ENCODE measurements around the gene RETNLB.

DNA sequence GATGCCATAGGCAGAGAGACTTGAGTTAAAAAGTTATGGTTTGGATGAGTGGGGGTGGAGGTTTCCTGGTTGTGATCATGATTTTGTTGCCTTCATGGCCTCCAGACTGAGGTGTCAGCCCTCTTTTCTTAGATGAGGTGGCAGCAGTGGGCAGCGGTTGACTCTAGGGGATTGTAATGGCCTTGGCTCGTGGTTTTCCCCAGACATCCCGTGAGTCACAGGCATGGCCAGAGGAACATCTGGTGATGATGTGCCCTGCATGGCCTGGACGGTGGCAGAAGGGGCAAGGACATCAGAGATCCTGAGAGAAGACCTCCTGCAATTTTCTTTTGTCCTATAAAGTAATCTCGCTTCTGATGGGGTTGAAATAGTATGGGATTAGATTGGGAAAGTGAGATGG, 12.4 kb downstream of the RETNLB start:
- TF ChIP-seq TCF7 (IDR thresholded peaks at IDR 0.05; ENCODE audit: low read depth), result no peak
- TF ChIP-seq, protein P1, sequence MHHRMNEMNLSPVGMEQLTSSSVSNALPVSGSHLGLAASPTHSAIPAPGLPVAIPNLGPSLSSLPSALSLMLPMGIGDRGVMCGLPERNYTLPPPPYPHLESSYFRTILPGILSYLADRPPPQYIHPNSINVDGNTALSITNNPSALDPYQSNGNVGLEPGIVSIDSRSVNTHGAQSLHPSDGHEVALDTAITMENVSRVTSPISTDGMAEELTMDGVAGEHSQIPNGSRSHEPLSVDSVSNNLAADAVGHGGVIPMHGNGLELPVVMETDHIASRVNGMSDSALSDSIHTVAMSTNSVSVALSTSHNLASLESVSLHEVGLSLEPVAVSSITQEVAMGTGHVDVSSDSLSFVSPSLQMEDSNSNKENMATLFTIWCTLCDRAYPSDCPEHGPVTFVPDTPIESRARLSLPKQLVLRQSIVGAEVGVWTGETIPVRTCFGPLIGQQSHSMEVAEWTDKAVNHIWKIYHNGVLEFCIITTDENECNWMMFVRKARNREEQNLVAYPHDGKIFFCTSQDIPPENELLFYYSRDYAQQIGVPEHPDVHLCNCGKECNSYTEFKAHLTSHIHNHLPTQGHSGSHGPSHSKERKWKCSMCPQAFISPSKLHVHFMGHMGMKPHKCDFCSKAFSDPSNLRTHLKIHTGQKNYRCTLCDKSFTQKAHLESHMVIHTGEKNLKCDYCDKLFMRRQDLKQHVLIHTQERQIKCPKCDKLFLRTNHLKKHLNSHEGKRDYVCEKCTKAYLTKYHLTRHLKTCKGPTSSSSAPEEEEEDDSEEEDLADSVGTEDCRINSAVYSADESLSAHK (CRISPR knock-in tag; IDR thresholded peaks at IDR 0.05; ENCODE audit: borderline replicate concordance), result no peak
- TF ChIP-seq SMC3 (IDR thresholded peaks at IDR 0.05; ENCODE audit: low read length), result no peak
- TF ChIP-seq DNMT1 (CRISPR knock-in tag; IDR thresholded peaks at IDR 0.05), result no peak
- no peak for TF ChIP-seq ZBTB42 (CRISPR knock-in tag; IDR thresholded peaks at IDR 0.05)
- TF ChIP-seq CHD4 (IDR thresholded peaks at IDR 0.05; ENCODE audit: borderline replicate concordance, low read length), result no peak
- TF ChIP-seq, protein P2, sequence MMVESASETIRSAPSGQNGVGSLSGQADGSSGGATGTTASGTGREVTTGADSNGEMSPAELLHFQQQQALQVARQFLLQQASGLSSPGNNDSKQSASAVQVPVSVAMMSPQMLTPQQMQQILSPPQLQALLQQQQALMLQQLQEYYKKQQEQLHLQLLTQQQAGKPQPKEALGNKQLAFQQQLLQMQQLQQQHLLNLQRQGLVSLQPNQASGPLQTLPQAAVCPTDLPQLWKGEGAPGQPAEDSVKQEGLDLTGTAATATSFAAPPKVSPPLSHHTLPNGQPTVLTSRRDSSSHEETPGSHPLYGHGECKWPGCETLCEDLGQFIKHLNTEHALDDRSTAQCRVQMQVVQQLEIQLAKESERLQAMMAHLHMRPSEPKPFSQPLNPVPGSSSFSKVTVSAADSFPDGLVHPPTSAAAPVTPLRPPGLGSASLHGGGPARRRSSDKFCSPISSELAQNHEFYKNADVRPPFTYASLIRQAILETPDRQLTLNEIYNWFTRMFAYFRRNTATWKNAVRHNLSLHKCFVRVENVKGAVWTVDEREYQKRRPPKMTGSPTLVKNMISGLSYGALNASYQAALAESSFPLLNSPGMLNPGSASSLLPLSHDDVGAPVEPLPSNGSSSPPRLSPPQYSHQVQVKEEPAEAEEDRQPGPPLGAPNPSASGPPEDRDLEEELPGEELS (CRISPR knock-in tag; IDR thresholded peaks at IDR 0.05), result no peak
- no peak for TF ChIP-seq ZNF20 (CRISPR knock-in tag; IDR thresholded peaks at IDR 0.05)
- TF ChIP-seq, protein P3, sequence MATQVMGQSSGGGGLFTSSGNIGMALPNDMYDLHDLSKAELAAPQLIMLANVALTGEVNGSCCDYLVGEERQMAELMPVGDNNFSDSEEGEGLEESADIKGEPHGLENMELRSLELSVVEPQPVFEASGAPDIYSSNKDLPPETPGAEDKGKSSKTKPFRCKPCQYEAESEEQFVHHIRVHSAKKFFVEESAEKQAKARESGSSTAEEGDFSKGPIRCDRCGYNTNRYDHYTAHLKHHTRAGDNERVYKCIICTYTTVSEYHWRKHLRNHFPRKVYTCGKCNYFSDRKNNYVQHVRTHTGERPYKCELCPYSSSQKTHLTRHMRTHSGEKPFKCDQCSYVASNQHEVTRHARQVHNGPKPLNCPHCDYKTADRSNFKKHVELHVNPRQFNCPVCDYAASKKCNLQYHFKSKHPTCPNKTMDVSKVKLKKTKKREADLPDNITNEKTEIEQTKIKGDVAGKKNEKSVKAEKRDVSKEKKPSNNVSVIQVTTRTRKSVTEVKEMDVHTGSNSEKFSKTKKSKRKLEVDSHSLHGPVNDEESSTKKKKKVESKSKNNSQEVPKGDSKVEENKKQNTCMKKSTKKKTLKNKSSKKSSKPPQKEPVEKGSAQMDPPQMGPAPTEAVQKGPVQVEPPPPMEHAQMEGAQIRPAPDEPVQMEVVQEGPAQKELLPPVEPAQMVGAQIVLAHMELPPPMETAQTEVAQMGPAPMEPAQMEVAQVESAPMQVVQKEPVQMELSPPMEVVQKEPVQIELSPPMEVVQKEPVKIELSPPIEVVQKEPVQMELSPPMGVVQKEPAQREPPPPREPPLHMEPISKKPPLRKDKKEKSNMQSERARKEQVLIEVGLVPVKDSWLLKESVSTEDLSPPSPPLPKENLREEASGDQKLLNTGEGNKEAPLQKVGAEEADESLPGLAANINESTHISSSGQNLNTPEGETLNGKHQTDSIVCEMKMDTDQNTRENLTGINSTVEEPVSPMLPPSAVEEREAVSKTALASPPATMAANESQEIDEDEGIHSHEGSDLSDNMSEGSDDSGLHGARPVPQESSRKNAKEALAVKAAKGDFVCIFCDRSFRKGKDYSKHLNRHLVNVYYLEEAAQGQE (IDR thresholded peaks at IDR 0.05; ENCODE audit: borderline replicate concordance in 1 of 2, low read depth in 1 of 2, low read length in 2 of 2), result no peak

Measured in HepG2 (cell line).